Loucy (cell line): ENCODE data around the gene M1AP.

Experiments
- CTCF ChIP-seq: fragments of 200-600 bp; sonication (generic); conservative IDR thresholded peaks from 2 replicates; pipeline ENCODE4 v1.5.1; 2014; ENCODE audit warnings: mild to moderate bottlenecking, antibody characterized with exemption, low read length
- EZH2phosphoT487 ChIP-seq: fragments of 200-600 bp; IDR thresholded peaks from 2 replicates; pipeline ENCODE4 v1.6.1; 2018; ENCODE audit warnings: antibody characterized with exemption, mild to moderate bottlenecking, moderate library complexity, borderline replicate concordance

- no peak for TF ChIP-seq CTCF
- TF ChIP-seq EZH2phosphoT487 = no peak
Measured at GRCh38 chr2:74575320-74575719, 72.8 kb downstream of the M1AP start.
